Measurements from ENCODE around the gene MLF2. TPM values are rescaled to one million over a fixed set of nuclear protein-coding genes. Genes with fewer than 3 reads are reported as not detected.

The MLF2 gene
- polyA plus RNA-seq, 1 experiment = 241 TPM

DNA sequence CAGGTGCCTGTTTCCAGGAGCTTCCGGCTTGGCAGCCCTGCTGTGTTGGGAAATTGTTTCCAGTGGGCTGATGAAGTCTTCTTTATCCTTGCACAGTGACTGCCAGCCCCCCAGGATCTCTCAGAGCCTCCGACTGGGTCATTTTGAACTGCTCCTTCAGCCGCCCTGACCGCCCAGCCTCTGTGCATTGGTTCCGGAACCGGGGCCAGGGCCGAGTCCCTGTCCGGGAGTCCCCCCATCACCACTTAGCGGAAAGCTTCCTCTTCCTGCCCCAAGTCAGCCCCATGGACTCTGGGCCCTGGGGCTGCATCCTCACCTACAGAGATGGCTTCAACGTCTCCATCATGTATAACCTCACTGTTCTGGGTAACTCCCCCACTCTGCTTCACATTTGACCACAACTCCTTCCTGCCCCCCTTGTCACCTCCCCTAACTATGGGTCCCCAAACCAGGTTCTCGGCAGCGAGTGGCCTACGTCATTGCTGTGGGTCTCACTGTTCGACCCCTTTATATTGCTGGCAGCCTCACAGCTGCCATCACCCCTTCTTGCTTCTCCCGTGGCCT, 21.6 kb upstream of the MLF2 start:
- Histone ChIP-seq H3K27ac (ENCODE audit: low read depth, low read length) (no peak overlapping the region), H3K9me3 (ENCODE audit: control insufficient read depth, insufficient read depth, low read length) (no peaks in the 10 kb centered on the region), H3K4me3 (ENCODE audit: low read depth, low read length) (no peak overlapping the region), H3K27me3 (ENCODE audit: control insufficient read depth, insufficient read depth, low read length) (no peaks in the 10 kb centered on the region)
- ChIA-PET POLR2A (interaction anchor here (0.6 to 5.4 kb wide), 2 partner anchors 8 to 64 kb away, joined by 3 to 33 read pairs; partner anchors contain the start of gene PTMS), CTCF (interaction anchor here (2.9 to 3.6 kb wide), 2 partner anchors 8 to 21 kb away, joined by 13 to 23 read pairs; partner anchors contain the start of genes MLF2 and PTMS)
- no peak for DNase-seq (ENCODE audit: low read depth, low spot score)
- TF ChIP-seq, protein P1, sequence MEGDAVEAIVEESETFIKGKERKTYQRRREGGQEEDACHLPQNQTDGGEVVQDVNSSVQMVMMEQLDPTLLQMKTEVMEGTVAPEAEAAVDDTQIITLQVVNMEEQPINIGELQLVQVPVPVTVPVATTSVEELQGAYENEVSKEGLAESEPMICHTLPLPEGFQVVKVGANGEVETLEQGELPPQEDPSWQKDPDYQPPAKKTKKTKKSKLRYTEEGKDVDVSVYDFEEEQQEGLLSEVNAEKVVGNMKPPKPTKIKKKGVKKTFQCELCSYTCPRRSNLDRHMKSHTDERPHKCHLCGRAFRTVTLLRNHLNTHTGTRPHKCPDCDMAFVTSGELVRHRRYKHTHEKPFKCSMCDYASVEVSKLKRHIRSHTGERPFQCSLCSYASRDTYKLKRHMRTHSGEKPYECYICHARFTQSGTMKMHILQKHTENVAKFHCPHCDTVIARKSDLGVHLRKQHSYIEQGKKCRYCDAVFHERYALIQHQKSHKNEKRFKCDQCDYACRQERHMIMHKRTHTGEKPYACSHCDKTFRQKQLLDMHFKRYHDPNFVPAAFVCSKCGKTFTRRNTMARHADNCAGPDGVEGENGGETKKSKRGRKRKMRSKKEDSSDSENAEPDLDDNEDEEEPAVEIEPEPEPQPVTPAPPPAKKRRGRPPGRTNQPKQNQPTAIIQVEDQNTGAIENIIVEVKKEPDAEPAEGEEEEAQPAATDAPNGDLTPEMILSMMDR (IDR thresholded peaks at IDR 0.05; ENCODE audit: low read depth, low read length) = no peak

DNA sequence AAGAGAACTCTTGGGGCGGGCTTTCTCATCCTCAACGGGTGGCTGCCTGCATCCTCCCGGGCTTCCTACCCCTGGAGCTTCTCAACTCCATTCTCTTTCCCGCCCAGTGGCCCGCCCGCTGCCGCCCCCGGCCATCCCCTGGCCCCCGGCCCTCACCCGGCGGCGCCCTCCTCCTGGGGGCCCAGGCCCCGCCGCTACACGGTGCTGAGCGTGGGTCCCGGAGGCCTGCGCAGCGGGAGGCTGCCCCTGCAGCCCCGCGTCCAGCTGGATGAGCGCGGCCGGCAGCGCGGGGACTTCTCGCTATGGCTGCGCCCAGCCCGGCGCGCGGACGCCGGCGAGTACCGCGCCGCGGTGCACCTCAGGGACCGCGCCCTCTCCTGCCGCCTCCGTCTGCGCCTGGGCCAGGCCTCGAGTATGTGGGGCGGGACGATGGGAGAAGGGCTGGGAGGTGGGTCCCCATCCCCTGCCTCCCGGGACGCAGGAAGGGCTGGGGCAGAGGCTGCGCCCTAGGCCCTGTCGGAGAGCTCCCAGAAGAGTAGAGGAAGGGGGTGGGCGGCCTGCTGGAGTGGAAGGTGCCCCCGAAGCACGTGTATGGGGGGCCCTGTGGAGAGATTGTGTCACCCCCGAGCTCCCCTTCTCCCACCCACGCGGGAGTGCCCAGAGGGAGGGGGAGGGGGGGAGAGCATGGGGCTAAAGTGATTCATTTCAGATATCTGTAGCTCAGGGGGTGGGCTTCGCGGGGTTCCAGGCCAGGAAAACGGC, 20.8 kb upstream of the MLF2 start:
- TF ChIP-seq, protein P1 (IDR thresholded peaks at IDR 0.05; ENCODE audit: low read depth, low read length) = no peak
- Histone ChIP-seq H3K27ac (ENCODE audit: low read depth, low read length) (no peak overlapping the region), H3K27me3 (ENCODE audit: control insufficient read depth, insufficient read depth, low read length) (no peaks in the 10 kb centered on the region), H3K9me3 (ENCODE audit: control insufficient read depth, insufficient read depth, low read length) (no peaks in the 10 kb centered on the region), H3K4me3 (ENCODE audit: low read depth, low read length) (no peak overlapping the region)
- no peak for DNase-seq (ENCODE audit: low read depth, low spot score)
- ChIA-PET POLR2A (interaction anchor here (5.4 kb wide), 1 partner anchor 8 kb away, joined by 33 read pairs; the partner anchor contains the start of gene PTMS), CTCF (interaction anchor here (2.9 kb wide), 1 partner anchor 21 kb away, joined by 23 read pairs; the partner anchor contains the start of gene MLF2)

DNA sequence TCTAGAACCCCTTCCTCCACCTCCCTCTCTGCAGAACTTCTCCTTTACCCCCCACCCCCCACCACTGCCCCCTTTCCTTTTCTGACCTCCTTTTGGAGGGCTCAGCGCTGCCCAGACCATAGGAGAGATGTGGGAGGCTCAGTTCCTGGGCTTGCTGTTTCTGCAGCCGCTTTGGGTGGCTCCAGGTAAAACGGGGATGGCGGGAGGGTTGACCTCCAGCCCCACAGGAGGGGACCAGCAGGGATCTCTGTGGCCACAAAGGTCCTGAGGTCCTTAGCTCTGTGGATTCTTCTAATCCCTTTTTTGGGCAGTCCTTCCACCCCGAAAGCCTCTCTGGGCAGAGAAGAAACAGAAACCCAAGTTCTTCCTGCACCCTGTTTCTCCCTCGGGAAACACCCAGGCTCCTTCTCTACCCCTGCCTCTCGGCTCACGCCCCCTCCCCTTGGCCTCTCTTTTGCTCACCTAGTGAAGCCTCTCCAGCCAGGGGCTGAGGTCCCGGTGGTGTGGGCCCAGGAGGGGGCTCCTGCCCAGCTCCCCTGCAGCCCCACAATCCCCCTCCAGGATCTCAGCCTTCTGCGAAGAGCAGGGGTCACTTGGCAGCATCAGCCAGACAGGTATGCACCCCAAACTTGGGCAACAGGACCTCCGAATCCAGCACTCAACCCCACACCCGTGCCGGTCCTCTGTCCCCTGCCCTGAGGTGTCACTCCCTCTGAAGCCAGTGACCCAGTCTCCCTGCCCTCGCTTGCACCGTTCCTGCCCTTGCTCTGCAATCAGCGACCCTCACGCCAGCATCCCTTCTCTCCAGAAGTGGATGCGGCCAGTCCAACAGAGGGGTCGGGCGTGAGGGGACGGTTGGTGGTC, 20.0 kb upstream of the MLF2 start:
- no peaks in the 10 kb centered on the region for H3K9me3 ChIP-seq (ENCODE audit: control insufficient read depth, insufficient read depth, low read length)
- H3K27me3 ChIP-seq (ENCODE audit: control insufficient read depth, insufficient read depth, low read length) = no peaks in the 10 kb centered on the region
- CTCF ChIA-PET = interaction anchor here (2.9 kb wide), 1 partner anchor 20 kb away, joined by 23 read pairs; the partner anchor contains the start of gene MLF2
- no peak overlapping the region for H3K4me3 ChIP-seq (ENCODE audit: low read depth, low read length)
- POLR2A ChIA-PET = no interaction called here
- TF ChIP-seq, protein P1 (IDR thresholded peaks at IDR 0.05; ENCODE audit: low read depth, low read length) = no peak
- no peak for DNase-seq (ENCODE audit: low read depth, low spot score)
- H3K27ac ChIP-seq (ENCODE audit: low read depth, low read length) = no peak overlapping the region

DNA sequence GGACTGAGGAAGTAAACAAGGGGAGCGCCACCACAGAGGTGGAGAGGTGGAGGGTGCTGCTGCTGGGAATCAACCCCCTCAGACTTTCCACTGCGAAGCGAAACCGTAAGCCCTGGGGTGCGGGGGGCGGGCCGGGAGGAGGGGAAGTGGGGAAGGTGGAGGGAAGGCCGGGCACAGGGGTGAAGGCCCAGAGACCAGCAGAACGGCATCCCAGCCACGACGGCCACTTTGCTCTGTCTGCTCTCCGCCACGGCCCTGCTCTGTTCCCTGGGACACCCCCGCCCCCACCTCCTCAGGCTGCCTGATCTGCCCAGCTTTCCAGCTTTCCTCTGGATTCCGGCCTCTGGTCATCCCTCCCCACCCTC, 19.4 kb upstream of the MLF2 start, which contains the start of gene LAG3:
Gene LAG3, plus strand, starts transcription at position 190 of the 365 bp plus-strand sequence. CDS start 333 bp downstream, outside the sequence.
- no peak for DNase-seq (ENCODE audit: low read depth, low spot score)
- Histone ChIP-seq H3K27ac (ENCODE audit: low read depth, low read length) (no peak within 1 kb of the TSS), H3K27me3 (ENCODE audit: control insufficient read depth, insufficient read depth, low read length) (no peaks in the 10 kb centered on the region), H3K9me3 (ENCODE audit: control insufficient read depth, insufficient read depth, low read length) (no peaks in the 10 kb centered on the region), H3K4me3 (ENCODE audit: low read depth, low read length) (no peak within 1 kb of the TSS)
- POLR2A ChIA-PET = interaction anchor here (0.9 to 1.0 kb wide), 2 partner anchors 20 to 80 kb away, joined by 3 read pairs; partner anchors contain the start of gene MLF2
- TF ChIP-seq, protein P1 (IDR thresholded peaks at IDR 0.05; ENCODE audit: low read depth, low read length) = no peak
- CTCF ChIA-PET = interaction anchor here (7.9 kb wide), 1 partner anchor 19 kb away, joined by 136 read pairs; the partner anchor contains the start of gene MLF2

Data from AG04450 (cell line).